ENCODE data around the gene MFSD12.
"Not testable (repeated sequence)": the region's sequence is repeated elsewhere in the genome, so short reads cannot be mapped to it uniquely, and the experiment has no call there.

Gene MFSD12

GRCh38 chr19:3584036-3584802, 26.8 kb upstream of the MFSD12 start:
- not testable (repeated sequence) for DNase-seq (ENCODE audit: low spot score)

- not testable (repeated sequence) for DNase-seq (ENCODE audit: low spot score)
Observed at GRCh38 chr19:3581792-3582191, 24.4 kb upstream of the MFSD12 start.

- DNase-seq (ENCODE audit: low spot score), result peak; percentile 63
Observed at GRCh38 chr19:3580156-3580934, 23.0 kb upstream of the MFSD12 start.

- DNase-seq (ENCODE audit: low spot score), result no peak
Observed at GRCh38 chr19:3578390-3578789, 21.0 kb upstream of the MFSD12 start.

GRCh38 chr19:3577723-3578344, 20.4 kb upstream of the MFSD12 start:
- DNase-seq (ENCODE audit: low spot score), result no peak

GRCh38 chr19:3576696-3577443, 19.5 kb upstream of the MFSD12 start:
- DNase-seq (ENCODE audit: low spot score), result no peak

GRCh38 chr19:3575949-3576673, 18.7 kb upstream of the MFSD12 start:
- no peak for DNase-seq (ENCODE audit: low spot score)

- no peak for DNase-seq (ENCODE audit: low spot score)
Observed at GRCh38 chr19:3575260-3575741, 17.9 kb upstream of the MFSD12 start.

GRCh38 chr19:3573858-3574637, 16.7 kb upstream of the MFSD12 start:
- peak; percentile 97 for DNase-seq (ENCODE audit: low spot score)

GRCh38 chr19:3573162-3573857, 15.9 kb upstream of the MFSD12 start:
- DNase-seq (ENCODE audit: low spot score), result no peak

- no peak for DNase-seq (ENCODE audit: low spot score)
Observed at GRCh38 chr19:3572855-3573161, 15.4 kb upstream of the MFSD12 start, which contains the start of gene HMG20B. Gene HMG20B (plus strand): TSS chr19:3572944. CDS start chr19:3573310, 366 bp downstream.

GRCh38 chr19:3572132-3572854, 14.9 kb upstream of the MFSD12 start:
- DNase-seq (ENCODE audit: low spot score), result peak; percentile 91

- DNase-seq (ENCODE audit: low spot score), result peak; percentile 67
Observed at GRCh38 chr19:3570606-3571011, 13.2 kb upstream of the MFSD12 start.

- DNase-seq (ENCODE audit: low spot score), result not testable (repeated sequence)
Observed at GRCh38 chr19:3570042-3570441, 12.7 kb upstream of the MFSD12 start.

GRCh38 chr19:3565139-3565538, 7.8 kb upstream of the MFSD12 start:
- peak; percentile 73 for DNase-seq (ENCODE audit: low spot score)

GRCh38 chr19:3563709-3564524, 6.5 kb upstream of the MFSD12 start:
- DNase-seq (ENCODE audit: low spot score), result no peak

- no peak for DNase-seq (ENCODE audit: low spot score)
Observed at GRCh38 chr19:3556978-3557460, 367 bp downstream of the MFSD12 start.

- DNase-seq (ENCODE audit: low spot score), result no peak
Observed at GRCh38 chr19:3556423-3556977, 886 bp downstream of the MFSD12 start.
